HL-60/S4 treated with retinoic acid at 250 ng/mL for 4 days and 3 days (cell line): Measurements from ENCODE around the gene SF3B4.
"Not testable (repeated sequence)": the region's sequence is repeated elsewhere in the genome, so short reads cannot be mapped to it uniquely, and the experiment has no call there.

Source experiments
- in situ Hi-C: fragments of 300-500 bp; cut with MboI; formaldehyde crosslinking; loops from 2 replicates; pipeline ENCODE4 v1.7.0; 2022; ENCODE audit warnings: low sequenced_read_pairs

SF3B4 gene

DNA sequence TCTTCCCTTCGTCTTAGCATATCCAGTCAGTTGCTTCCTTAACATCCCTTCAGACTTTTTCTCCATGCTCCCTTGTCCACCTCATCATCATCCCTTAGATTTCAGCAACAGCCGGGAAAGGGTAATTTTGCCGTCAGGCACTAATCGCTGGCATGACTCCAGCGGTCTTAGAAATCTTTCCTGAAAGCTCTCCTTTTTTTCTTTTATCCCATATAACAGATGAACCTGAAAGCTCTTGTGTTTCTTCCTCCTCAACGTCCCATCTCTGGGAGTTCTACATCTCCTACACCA, 38.7 kb downstream of the SF3B4 start:
- in situ Hi-C loops = no loop called here

DNA sequence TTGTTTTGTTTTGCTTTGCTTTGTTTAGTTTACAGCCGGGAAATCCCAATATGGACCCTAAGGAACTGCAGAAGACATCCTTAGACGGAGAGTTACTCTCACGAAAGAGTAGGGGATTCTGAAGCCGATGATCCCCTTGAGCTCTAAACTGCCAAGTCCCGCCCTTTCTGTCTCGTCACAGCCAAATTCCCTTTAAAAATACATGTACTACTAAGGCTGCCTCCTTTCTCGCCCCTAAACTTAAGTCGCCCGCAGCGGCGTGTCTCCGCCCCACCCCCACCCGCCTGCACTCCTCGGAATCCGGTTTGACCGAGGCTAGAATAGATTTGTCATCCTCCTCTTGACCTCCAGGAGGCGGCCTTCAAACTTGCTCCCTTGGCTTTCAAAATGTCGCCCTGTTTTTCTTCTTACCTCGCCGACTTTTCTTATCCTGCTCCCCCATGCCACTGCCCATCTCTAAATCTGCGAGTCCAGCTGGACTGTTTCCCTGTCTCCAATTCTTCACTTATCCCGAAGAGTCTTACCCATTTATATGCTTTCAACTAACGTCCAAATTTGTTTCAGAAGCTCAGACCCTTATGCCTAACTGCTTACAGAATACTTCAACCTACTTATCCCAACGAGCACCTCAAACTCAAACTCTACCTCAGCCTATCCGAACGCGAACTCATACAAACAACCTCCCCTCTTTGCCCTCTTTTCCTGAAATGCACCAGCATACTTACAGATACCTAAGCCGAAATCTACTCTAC, 39.2 kb downstream of the SF3B4 start:
- in situ Hi-C loops = no loop called here

- in situ Hi-C loops = no loop called here
Observed at GRCh38 chr1:149887456-149888246, 40.0 kb downstream of the SF3B4 start.

- in situ Hi-C loops = not testable (repeated sequence)
Observed at GRCh38 chr1:149887196-149887455, 40.5 kb downstream of the SF3B4 start.

DNA sequence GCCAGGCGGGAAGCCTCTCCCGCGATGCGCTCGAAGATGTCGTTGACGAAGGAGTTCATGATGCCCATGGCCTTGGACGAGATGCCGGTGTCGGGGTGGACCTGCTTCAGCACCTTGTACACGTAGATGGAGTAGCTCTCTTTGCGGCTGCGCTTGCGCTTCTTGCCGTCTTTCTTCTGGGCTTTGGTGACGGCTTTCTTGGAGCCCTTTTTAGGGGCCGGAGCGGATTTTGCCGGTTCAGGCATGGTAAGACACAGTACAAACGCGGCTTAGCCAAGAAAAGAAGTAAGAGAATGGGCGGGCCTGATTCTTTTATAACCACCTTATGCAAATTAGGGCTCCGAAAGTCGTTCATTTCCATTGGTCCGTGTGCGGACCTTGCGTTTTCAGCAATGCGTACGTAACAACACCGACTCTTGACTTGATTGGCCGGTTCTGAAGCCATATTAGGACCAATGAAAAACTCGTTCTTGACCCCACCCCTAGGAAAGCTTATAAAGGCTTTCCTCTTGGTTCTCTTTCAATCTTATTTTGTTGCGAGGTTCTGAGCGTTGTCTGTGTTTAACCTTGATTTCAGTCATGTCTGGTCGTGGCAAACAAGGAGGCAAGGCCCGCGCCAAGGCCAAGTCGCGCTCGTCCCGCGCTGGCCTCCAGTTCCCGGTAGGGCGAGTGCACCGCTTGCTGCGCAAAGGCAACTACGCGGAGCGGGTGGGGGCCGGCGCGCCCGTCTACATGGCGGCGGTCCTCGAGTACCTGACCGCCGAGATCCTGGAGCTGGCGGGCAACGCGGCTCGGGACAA, 41.0 kb downstream of the SF3B4 start:
- in situ Hi-C loops = no loop called here

- in situ Hi-C loops = not testable (repeated sequence)
Observed at GRCh38 chr1:149886121-149886395, 41.5 kb downstream of the SF3B4 start.

- in situ Hi-C loops = no loop called here
Observed at GRCh38 chr1:149885339-149886120, 42.1 kb downstream of the SF3B4 start.

- in situ Hi-C loops = no loop called here
Observed at GRCh38 chr1:149884433-149885338, 42.9 kb downstream of the SF3B4 start.

- in situ Hi-C loops = no loop called here
Observed at GRCh38 chr1:149883598-149884247, 43.9 kb downstream of the SF3B4 start.

- in situ Hi-C loops = no loop called here
Observed at GRCh38 chr1:149881876-149882275, 45.7 kb downstream of the SF3B4 start.

GRCh38 chr1:149879556-149879955, 48.0 kb downstream of the SF3B4 start:
- in situ Hi-C loops = no loop called here

DNA sequence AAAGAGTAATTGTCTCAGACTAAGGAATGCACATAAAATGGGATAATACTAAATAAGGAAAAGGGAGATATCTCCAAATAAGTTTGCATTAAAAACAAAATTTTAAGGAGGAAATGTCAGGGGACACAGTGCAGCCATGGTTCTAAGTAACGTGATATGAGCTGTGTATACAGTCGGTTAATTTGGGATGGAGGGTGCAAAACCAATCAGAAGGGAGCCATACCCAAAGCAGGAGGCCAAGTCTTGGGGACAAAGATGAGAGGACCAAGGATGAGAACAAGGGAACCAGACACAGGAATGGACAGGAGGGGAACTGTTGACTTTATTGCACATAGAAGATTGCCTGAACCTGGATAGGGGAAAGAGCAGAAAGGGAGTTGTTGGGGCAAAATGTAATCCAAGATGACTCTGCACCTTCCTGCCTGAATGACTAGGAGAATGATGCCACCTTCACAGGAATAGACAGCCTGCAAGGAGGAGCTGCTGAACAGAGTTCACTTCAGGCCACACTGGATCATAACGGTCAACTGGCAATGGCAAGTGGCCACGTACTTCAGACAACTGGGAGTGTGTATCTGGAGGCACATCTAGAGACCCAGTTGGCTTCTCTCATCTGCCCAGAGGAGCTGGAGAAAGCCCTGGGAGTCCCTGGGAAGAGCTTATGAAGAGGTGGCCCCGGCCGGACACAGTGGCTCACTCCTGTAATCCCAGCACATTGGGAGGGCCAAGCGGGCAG, 50.2 kb downstream of the SF3B4 start:
- in situ Hi-C loops = no loop called here
